GM23338 (cell line): ENCODE results near the gene TEX44. TPM values are rescaled to one million over a fixed set of nuclear protein-coding genes. Genes with fewer than 3 reads are reported as not detected.

Experiments
- ATAC-seq: fragments of 200-7000 bp; cut with Tn5 transposase; 3 replicates; pipeline ENCODE4 v1.9.1; 2020
- DNase-seq: peaks from one replicate; pipeline ENCODE4 v3.0.0-alpha.2; 2015; ENCODE audit warnings: low spot score
- H2AFZ ChIP-seq: fragments of 200-600 bp; sonication (generic); 2 replicates; pipeline ENCODE4 v1.8.0; 2016; ENCODE audit warnings: antibody characterized with exemption, mild to moderate bottlenecking, moderate library complexity
- H3F3A ChIP-seq: fragments of 200-600 bp; sonication (generic); replicated peaks from 2 replicates; pipeline ENCODE4 v1.8.0; 2017; ENCODE audit warnings: antibody characterized with exemption, mixed run types, low read depth
- H3K27ac ChIP-seq: fragments of 200-600 bp; sonication (generic); 2 replicates; pipeline ENCODE4 v1.6.1; 2016; ENCODE audit warnings: low read depth
- H3K27me3 ChIP-seq: fragments of 200-600 bp; sonication (generic); 2 replicates; pipeline ENCODE4 v1.8.0; 2016; ENCODE audit warnings: mild to moderate bottlenecking, mixed run types, moderate library complexity; ENCODE audit not compliant: insufficient read depth
- H3K36me3 ChIP-seq: fragments of 200-600 bp; sonication (generic); 2 replicates; pipeline ENCODE4 v1.8.0; 2016; ENCODE audit warnings: mild to moderate bottlenecking; ENCODE audit not compliant: insufficient read depth
- H3K4me1 ChIP-seq: fragments of 200-600 bp; sonication (generic); 2 replicates; pipeline ENCODE4 v1.8.0; 2016; ENCODE audit warnings: mild to moderate bottlenecking, moderate library complexity; ENCODE audit not compliant: insufficient read depth
- H3K4me2 ChIP-seq: fragments of 200-600 bp; sonication (generic); 2 replicates; pipeline ENCODE4 v1.7.1; 2017; ENCODE audit warnings: mixed run types
- H3K4me3 ChIP-seq: fragments of 200-600 bp; sonication (generic); 2 replicates; pipeline ENCODE4 v1.6.1; 2016; ENCODE audit warnings: mixed run types
- H3K79me2 ChIP-seq: fragments of 200-600 bp; sonication (generic); replicated peaks from 2 replicates; pipeline ENCODE4 v1.8.0; 2017; ENCODE audit warnings: mild to moderate bottlenecking; ENCODE audit not compliant: insufficient read depth
- H3K9me2 ChIP-seq: fragments of 200-600 bp; sonication (generic); 2 replicates; pipeline ENCODE4 v1.8.0; 2017; ENCODE audit not compliant: insufficient read depth
- H4K20me1 ChIP-seq: fragments of 200-600 bp; sonication (generic); replicated peaks from 2 replicates; pipeline ENCODE4 v1.8.0; 2017; ENCODE audit warnings: mild to moderate bottlenecking; ENCODE audit not compliant: insufficient read depth
- H3K27ac Mint-ChIP-seq: 2 replicates; pipeline ENCODE4 v1.8.0; 2020; ENCODE audit warnings: inconsistent platforms, mild to moderate bottlenecking, moderate library complexity, mixed read lengths
- H3K27me3 Mint-ChIP-seq: 3 replicates; pipeline ENCODE4 v1.8.0; 2022; ENCODE audit warnings: low read depth, mild to moderate bottlenecking, moderate library complexity, mixed read lengths, inconsistent platforms; ENCODE audit not compliant: insufficient read depth, poor library complexity
- H3K36me3 Mint-ChIP-seq: 3 replicates; pipeline ENCODE4 v1.8.0; 2021; ENCODE audit warnings: low read depth, mild to moderate bottlenecking, inconsistent platforms, moderate library complexity, mixed read lengths
- H3K4me1 Mint-ChIP-seq: 3 replicates; pipeline ENCODE4 v1.8.0; 2020; ENCODE audit warnings: mild to moderate bottlenecking, inconsistent platforms, mixed read lengths
- H3K4me3 Mint-ChIP-seq: 3 replicates; pipeline ENCODE4 v1.8.0; 2021; ENCODE audit warnings: moderate library complexity, mild to moderate bottlenecking, inconsistent platforms, mixed read lengths
- H3K9me3 Mint-ChIP-seq: 3 replicates; pipeline ENCODE4 v1.8.0; 2020; ENCODE audit warnings: moderate library complexity, mild to moderate bottlenecking, inconsistent platforms, mixed read lengths
- CREB1 ChIP-seq: fragments of 250-450 bp; sonication (Bioruptor Pico); IDR thresholded peaks from 2 replicates; pipeline ENCODE4 v1.5.0; 2020; ENCODE audit warnings: low read depth, mild to moderate bottlenecking, moderate library complexity
- EZH2 ChIP-seq: fragments of 200-600 bp; sonication (generic); IDR thresholded peaks from one replicate; pipeline ENCODE4 v1.8.0; 2017; ENCODE audit warnings: antibody characterized with exemption, mild to moderate bottlenecking, low read depth; ENCODE audit not compliant: unreplicated experiment
- EZH2phosphoT487 ChIP-seq: fragments of 200-600 bp; sonication (generic); IDR thresholded peaks from one replicate; pipeline ENCODE4 v1.8.1; 2018; ENCODE audit warnings: antibody characterized with exemption; ENCODE audit not compliant: unreplicated experiment
- JUNB ChIP-seq: IDR thresholded peaks from one replicate; pipeline ENCODE4 v1.6.1; 2016; ENCODE audit warnings: antibody characterized with exemption; ENCODE audit not compliant: unreplicated experiment
- NANOG ChIP-seq: IDR thresholded peaks from 2 replicates; pipeline ENCODE4 v1.6.1; 2016; ENCODE audit warnings: antibody characterized with exemption, borderline replicate concordance
- POLR2AphosphoS5 ChIP-seq: IDR thresholded peaks from 2 replicates; pipeline ENCODE4 v1.6.1; 2016; ENCODE audit warnings: antibody characterized with exemption, low read depth
- STAT1 ChIP-seq: IDR thresholded peaks from one replicate; pipeline ENCODE4 v1.6.1; 2016; ENCODE audit warnings: antibody characterized with exemption; ENCODE audit not compliant: unreplicated experiment
- ZNF114 ChIP-seq: fragments of 250-450 bp; sonication (Bioruptor Pico); IDR thresholded peaks from 2 replicates; pipeline ENCODE4 v1.5.0; 2020; ENCODE audit warnings: mild to moderate bottlenecking, moderate library complexity
- ZNF331 ChIP-seq: fragments of 250-450 bp; sonication (Bioruptor Pico); IDR thresholded peaks from 2 replicates; pipeline ENCODE4 v1.5.0; 2020; ENCODE audit warnings: low read depth, mild to moderate bottlenecking, moderate library complexity
- polyA plus RNA-seq: library from polyadenylated mRNA; unstranded; fragments of >200 nt; fragmentation: Nextera tagmentation; extraction: Ambion mirVana; gene quantifications from 2 replicates; pipeline ENCODE4 v1.2.1, GENCODE V29; 2016
- total RNA-seq: library from RNA; depleted of rRNA; stranded (reverse); fragments of >200 nt; shearing (Covaris generic); gene quantifications from 2 replicates; pipeline ENCODE4 v1.2.3, GENCODE V29; 2014
- TF ChIP-seq, protein P1 (sequence below): fragments of 250-450 bp; sonication (Bioruptor Pico); IDR thresholded peaks from 2 replicates; pipeline ENCODE4 v1.5.0; 2020; ENCODE audit warnings: mild to moderate bottlenecking, moderate library complexity
- TF ChIP-seq, protein P2 (sequence below): IDR thresholded peaks from 2 replicates; pipeline ENCODE4 v1.6.1; 2016; ENCODE audit warnings: antibody characterized with exemption
- TF ChIP-seq, protein P3 (sequence below): IDR thresholded peaks from one replicate; pipeline ENCODE4 v1.6.1; 2018; ENCODE audit warnings: antibody characterized with exemption; ENCODE audit not compliant: unreplicated experiment
- TF ChIP-seq, protein P4 (sequence below), 2 experiments: fragments of 200-600 bp in 1 of 2; sonication (generic) in 1 of 2; conservative IDR thresholded peaks; 2 replicates each; pipeline versions ENCODE4 v1.5.1 to v1.6.1; 2016 to 2017; ENCODE audit warnings: antibody characterized with exemption in 2 of 2, low read depth in 2 of 2, mild to moderate bottlenecking in 2 of 2, moderate library complexity in 1 of 2

Gene TEX44
- total and polyA plus RNA-seq, 2 experiments from 2014 or later: not detected

DNA sequence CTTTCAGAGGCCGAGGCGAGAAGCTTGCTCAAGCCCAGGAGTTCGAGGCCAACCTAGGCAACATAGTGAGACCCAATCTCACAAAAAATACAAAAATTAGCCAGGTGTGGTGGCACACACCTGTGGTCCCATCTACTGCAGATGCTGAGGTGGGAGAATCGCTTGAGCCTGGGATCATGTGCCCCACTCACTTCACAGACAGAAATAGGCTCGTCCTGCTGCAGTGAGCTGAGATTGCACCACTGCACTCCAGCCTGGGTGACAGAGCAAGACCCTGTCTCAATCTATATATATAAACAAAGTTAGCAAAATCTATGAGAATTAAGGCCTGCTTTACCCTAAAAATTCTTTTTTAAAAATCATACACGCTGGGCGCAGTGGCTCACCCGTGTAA, 50.8 kb downstream of the TEX44 start:
- Mint-ChIP-seq H3K36me3 (no peaks in the 10 kb centered on the region), H3K27ac (no peak overlapping the region), H3K27me3 (peaks cover 3% of the 10 kb centered on the region), H3K9me3 (no peaks in the 10 kb centered on the region; the same call in 2 of the 3 replicates), H3K4me1 (peaks cover 17% of the 10 kb centered on the region; the same call in 2 of the 3 replicates), H3K4me3 (no peak overlapping the region)
- no peaks in the 10 kb centered on the region for H3K36me3 ChIP-seq
- H3K9me2 ChIP-seq: no peaks in the 10 kb centered on the region
- H2AFZ ChIP-seq: peak overlapping the region; percentile 85
- TF ChIP-seq ZNF331: no peak
- TF ChIP-seq, protein P1, sequence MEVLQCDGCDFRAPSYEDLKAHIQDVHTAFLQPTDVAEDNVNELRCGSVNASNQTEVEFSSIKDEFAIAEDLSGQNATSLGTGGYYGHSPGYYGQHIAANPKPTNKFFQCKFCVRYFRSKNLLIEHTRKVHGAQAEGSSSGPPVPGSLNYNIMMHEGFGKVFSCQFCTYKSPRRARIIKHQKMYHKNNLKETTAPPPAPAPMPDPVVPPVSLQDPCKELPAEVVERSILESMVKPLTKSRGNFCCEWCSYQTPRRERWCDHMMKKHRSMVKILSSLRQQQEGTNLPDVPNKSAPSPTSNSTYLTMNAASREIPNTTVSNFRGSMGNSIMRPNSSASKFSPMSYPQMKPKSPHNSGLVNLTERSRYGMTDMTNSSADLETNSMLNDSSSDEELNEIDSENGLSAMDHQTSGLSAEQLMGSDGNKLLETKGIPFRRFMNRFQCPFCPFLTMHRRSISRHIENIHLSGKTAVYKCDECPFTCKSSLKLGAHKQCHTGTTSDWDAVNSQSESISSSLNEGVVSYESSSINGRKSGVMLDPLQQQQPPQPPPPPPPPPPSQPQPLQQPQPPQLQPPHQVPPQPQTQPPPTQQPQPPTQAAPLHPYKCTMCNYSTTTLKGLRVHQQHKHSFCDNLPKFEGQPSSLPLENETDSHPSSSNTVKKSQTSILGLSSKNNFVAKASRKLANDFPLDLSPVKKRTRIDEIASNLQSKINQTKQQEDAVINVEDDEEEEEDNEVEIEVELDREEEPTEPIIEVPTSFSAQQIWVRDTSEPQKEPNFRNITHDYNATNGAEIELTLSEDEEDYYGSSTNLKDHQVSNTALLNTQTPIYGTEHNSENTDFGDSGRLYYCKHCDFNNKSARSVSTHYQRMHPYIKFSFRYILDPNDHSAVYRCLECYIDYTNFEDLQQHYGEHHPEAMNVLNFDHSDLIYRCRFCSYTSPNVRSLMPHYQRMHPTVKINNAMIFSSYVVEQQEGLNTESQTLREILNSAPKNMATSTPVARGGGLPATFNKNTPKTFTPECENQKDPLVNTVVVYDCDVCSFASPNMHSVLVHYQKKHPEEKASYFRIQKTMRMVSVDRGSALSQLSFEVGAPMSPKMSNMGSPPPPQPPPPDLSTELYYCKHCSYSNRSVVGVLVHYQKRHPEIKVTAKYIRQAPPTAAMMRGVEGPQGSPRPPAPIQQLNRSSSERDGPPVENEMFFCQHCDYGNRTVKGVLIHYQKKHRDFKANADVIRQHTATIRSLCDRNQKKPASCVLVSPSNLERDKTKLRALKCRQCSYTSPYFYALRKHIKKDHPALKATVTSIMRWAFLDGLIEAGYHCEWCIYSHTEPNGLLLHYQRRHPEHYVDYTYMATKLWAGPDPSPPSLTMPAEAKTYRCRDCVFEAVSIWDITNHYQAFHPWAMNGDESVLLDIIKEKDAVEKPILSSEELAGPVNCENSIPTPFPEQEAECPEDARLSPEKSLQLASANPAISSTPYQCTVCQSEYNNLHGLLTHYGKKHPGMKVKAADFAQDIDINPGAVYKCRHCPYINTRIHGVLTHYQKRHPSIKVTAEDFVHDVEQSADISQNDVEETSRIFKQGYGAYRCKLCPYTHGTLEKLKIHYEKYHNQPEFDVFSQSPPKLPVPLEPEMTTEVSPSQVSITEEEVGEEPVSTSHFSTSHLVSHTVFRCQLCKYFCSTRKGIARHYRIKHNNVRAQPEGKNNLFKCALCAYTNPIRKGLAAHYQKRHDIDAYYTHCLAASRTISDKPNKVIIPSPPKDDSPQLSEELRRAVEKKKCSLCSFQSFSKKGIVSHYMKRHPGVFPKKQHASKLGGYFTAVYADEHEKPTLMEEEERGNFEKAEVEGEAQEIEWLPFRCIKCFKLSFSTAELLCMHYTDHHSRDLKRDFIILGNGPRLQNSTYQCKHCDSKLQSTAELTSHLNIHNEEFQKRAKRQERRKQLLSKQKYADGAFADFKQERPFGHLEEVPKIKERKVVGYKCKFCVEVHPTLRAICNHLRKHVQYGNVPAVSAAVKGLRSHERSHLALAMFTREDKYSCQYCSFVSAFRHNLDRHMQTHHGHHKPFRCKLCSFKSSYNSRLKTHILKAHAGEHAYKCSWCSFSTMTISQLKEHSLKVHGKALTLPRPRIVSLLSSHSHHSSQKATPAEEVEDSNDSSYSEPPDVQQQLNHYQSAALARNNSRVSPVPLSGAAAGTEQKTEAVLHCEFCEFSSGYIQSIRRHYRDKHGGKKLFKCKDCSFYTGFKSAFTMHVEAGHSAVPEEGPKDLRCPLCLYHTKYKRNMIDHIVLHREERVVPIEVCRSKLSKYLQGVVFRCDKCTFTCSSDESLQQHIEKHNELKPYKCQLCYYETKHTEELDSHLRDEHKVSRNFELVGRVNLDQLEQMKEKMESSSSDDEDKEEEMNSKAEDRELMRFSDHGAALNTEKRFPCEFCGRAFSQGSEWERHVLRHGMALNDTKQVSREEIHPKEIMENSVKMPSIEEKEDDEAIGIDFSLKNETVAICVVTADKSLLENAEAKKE (CRISPR knock-in tag): no peak
- TF ChIP-seq NANOG: no peak
- TF ChIP-seq CREB1 (CRISPR knock-in tag): no peak
- TF ChIP-seq EZH2: no peak
- no peak for TF ChIP-seq POLR2AphosphoS5
- no peak for TF ChIP-seq EZH2phosphoT487
- TF ChIP-seq, protein P2, sequence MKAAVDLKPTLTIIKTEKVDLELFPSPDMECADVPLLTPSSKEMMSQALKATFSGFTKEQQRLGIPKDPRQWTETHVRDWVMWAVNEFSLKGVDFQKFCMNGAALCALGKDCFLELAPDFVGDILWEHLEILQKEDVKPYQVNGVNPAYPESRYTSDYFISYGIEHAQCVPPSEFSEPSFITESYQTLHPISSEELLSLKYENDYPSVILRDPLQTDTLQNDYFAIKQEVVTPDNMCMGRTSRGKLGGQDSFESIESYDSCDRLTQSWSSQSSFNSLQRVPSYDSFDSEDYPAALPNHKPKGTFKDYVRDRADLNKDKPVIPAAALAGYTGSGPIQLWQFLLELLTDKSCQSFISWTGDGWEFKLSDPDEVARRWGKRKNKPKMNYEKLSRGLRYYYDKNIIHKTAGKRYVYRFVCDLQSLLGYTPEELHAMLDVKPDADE: no peak
- TF ChIP-seq, protein P3, sequence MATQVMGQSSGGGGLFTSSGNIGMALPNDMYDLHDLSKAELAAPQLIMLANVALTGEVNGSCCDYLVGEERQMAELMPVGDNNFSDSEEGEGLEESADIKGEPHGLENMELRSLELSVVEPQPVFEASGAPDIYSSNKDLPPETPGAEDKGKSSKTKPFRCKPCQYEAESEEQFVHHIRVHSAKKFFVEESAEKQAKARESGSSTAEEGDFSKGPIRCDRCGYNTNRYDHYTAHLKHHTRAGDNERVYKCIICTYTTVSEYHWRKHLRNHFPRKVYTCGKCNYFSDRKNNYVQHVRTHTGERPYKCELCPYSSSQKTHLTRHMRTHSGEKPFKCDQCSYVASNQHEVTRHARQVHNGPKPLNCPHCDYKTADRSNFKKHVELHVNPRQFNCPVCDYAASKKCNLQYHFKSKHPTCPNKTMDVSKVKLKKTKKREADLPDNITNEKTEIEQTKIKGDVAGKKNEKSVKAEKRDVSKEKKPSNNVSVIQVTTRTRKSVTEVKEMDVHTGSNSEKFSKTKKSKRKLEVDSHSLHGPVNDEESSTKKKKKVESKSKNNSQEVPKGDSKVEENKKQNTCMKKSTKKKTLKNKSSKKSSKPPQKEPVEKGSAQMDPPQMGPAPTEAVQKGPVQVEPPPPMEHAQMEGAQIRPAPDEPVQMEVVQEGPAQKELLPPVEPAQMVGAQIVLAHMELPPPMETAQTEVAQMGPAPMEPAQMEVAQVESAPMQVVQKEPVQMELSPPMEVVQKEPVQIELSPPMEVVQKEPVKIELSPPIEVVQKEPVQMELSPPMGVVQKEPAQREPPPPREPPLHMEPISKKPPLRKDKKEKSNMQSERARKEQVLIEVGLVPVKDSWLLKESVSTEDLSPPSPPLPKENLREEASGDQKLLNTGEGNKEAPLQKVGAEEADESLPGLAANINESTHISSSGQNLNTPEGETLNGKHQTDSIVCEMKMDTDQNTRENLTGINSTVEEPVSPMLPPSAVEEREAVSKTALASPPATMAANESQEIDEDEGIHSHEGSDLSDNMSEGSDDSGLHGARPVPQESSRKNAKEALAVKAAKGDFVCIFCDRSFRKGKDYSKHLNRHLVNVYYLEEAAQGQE: no peak
- TF ChIP-seq STAT1: no peak
- TF ChIP-seq, protein P4, sequence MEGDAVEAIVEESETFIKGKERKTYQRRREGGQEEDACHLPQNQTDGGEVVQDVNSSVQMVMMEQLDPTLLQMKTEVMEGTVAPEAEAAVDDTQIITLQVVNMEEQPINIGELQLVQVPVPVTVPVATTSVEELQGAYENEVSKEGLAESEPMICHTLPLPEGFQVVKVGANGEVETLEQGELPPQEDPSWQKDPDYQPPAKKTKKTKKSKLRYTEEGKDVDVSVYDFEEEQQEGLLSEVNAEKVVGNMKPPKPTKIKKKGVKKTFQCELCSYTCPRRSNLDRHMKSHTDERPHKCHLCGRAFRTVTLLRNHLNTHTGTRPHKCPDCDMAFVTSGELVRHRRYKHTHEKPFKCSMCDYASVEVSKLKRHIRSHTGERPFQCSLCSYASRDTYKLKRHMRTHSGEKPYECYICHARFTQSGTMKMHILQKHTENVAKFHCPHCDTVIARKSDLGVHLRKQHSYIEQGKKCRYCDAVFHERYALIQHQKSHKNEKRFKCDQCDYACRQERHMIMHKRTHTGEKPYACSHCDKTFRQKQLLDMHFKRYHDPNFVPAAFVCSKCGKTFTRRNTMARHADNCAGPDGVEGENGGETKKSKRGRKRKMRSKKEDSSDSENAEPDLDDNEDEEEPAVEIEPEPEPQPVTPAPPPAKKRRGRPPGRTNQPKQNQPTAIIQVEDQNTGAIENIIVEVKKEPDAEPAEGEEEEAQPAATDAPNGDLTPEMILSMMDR (conservative IDR thresholded peaks at IDR 0.05; ENCODE audit: low read depth in 2 of 2): no peak
- TF ChIP-seq JUNB: no peak
- TF ChIP-seq ZNF114: no peak
- H3F3A ChIP-seq: peaks cover 9% of the 10 kb centered on the region
- H3K27ac ChIP-seq: no peak overlapping the region
- ATAC-seq (no peak), DNase-seq (no peak)
- no peak overlapping the region for H3K4me3 ChIP-seq
- peaks cover 10% of the 10 kb centered on the region for H3K4me1 ChIP-seq
- H3K27me3 ChIP-seq: no peaks in the 10 kb centered on the region
- no peaks in the 10 kb centered on the region for H4K20me1 ChIP-seq
- no peak overlapping the region for H3K4me2 ChIP-seq
- no peaks in the 10 kb centered on the region for H3K79me2 ChIP-seq
